GM23338 (cell line): ENCODE data around the gene FAM131B. TPM values are rescaled to one million over a fixed set of nuclear protein-coding genes. Genes with fewer than 3 reads are reported as not detected.

Source experiments
- ATAC-seq: fragments of 200-7000 bp; cut with Tn5 transposase; 3 replicates; pipeline ENCODE4 v1.9.1; 2020
- DNase-seq: peaks from one replicate; pipeline ENCODE4 v3.0.0-alpha.2; 2015; ENCODE audit warnings: low spot score
- H2AFZ ChIP-seq: fragments of 200-600 bp; sonication (generic); 2 replicates; pipeline ENCODE4 v1.8.0; 2016; ENCODE audit warnings: antibody characterized with exemption, mild to moderate bottlenecking, moderate library complexity
- H3F3A ChIP-seq: fragments of 200-600 bp; sonication (generic); replicated peaks from 2 replicates; pipeline ENCODE4 v1.8.0; 2017; ENCODE audit warnings: antibody characterized with exemption, mixed run types, low read depth
- H3K27ac ChIP-seq: fragments of 200-600 bp; sonication (generic); 2 replicates; pipeline ENCODE4 v1.6.1; 2016; ENCODE audit warnings: low read depth
- H3K27me3 ChIP-seq: fragments of 200-600 bp; sonication (generic); 2 replicates; pipeline ENCODE4 v1.8.0; 2016; ENCODE audit warnings: mild to moderate bottlenecking, mixed run types, moderate library complexity; ENCODE audit not compliant: insufficient read depth
- H3K36me3 ChIP-seq: fragments of 200-600 bp; sonication (generic); 2 replicates; pipeline ENCODE4 v1.8.0; 2016; ENCODE audit warnings: mild to moderate bottlenecking; ENCODE audit not compliant: insufficient read depth
- H3K4me1 ChIP-seq: fragments of 200-600 bp; sonication (generic); 2 replicates; pipeline ENCODE4 v1.8.0; 2016; ENCODE audit warnings: mild to moderate bottlenecking, moderate library complexity; ENCODE audit not compliant: insufficient read depth
- H3K4me2 ChIP-seq: fragments of 200-600 bp; sonication (generic); 2 replicates; pipeline ENCODE4 v1.7.1; 2017; ENCODE audit warnings: mixed run types
- H3K4me3 ChIP-seq: fragments of 200-600 bp; sonication (generic); 2 replicates; pipeline ENCODE4 v1.6.1; 2016; ENCODE audit warnings: mixed run types
- H3K79me2 ChIP-seq: fragments of 200-600 bp; sonication (generic); replicated peaks from 2 replicates; pipeline ENCODE4 v1.8.0; 2017; ENCODE audit warnings: mild to moderate bottlenecking; ENCODE audit not compliant: insufficient read depth
- H3K9me2 ChIP-seq: fragments of 200-600 bp; sonication (generic); 2 replicates; pipeline ENCODE4 v1.8.0; 2017; ENCODE audit not compliant: insufficient read depth
- H4K20me1 ChIP-seq: fragments of 200-600 bp; sonication (generic); replicated peaks from 2 replicates; pipeline ENCODE4 v1.8.0; 2017; ENCODE audit warnings: mild to moderate bottlenecking; ENCODE audit not compliant: insufficient read depth
- H3K27ac Mint-ChIP-seq: 2 replicates; pipeline ENCODE4 v1.8.0; 2020; ENCODE audit warnings: inconsistent platforms, mild to moderate bottlenecking, moderate library complexity, mixed read lengths
- H3K27me3 Mint-ChIP-seq: 3 replicates; pipeline ENCODE4 v1.8.0; 2022; ENCODE audit warnings: low read depth, mild to moderate bottlenecking, moderate library complexity, mixed read lengths, inconsistent platforms; ENCODE audit not compliant: insufficient read depth, poor library complexity
- H3K36me3 Mint-ChIP-seq: 3 replicates; pipeline ENCODE4 v1.8.0; 2021; ENCODE audit warnings: low read depth, mild to moderate bottlenecking, inconsistent platforms, moderate library complexity, mixed read lengths
- H3K4me1 Mint-ChIP-seq: 3 replicates; pipeline ENCODE4 v1.8.0; 2020; ENCODE audit warnings: mild to moderate bottlenecking, inconsistent platforms, mixed read lengths
- H3K4me3 Mint-ChIP-seq: 3 replicates; pipeline ENCODE4 v1.8.0; 2021; ENCODE audit warnings: moderate library complexity, mild to moderate bottlenecking, inconsistent platforms, mixed read lengths
- H3K9me3 Mint-ChIP-seq: 3 replicates; pipeline ENCODE4 v1.8.0; 2020; ENCODE audit warnings: moderate library complexity, mild to moderate bottlenecking, inconsistent platforms, mixed read lengths
- CREB1 ChIP-seq: fragments of 250-450 bp; sonication (Bioruptor Pico); IDR thresholded peaks from 2 replicates; pipeline ENCODE4 v1.5.0; 2020; ENCODE audit warnings: low read depth, mild to moderate bottlenecking, moderate library complexity
- EZH2 ChIP-seq: fragments of 200-600 bp; sonication (generic); IDR thresholded peaks from one replicate; pipeline ENCODE4 v1.8.0; 2017; ENCODE audit warnings: antibody characterized with exemption, mild to moderate bottlenecking, low read depth; ENCODE audit not compliant: unreplicated experiment
- EZH2phosphoT487 ChIP-seq: fragments of 200-600 bp; sonication (generic); IDR thresholded peaks from one replicate; pipeline ENCODE4 v1.8.1; 2018; ENCODE audit warnings: antibody characterized with exemption; ENCODE audit not compliant: unreplicated experiment
- JUNB ChIP-seq: IDR thresholded peaks from one replicate; pipeline ENCODE4 v1.6.1; 2016; ENCODE audit warnings: antibody characterized with exemption; ENCODE audit not compliant: unreplicated experiment
- NANOG ChIP-seq: IDR thresholded peaks from 2 replicates; pipeline ENCODE4 v1.6.1; 2016; ENCODE audit warnings: antibody characterized with exemption, borderline replicate concordance
- POLR2AphosphoS5 ChIP-seq: IDR thresholded peaks from 2 replicates; pipeline ENCODE4 v1.6.1; 2016; ENCODE audit warnings: antibody characterized with exemption, low read depth
- STAT1 ChIP-seq: IDR thresholded peaks from one replicate; pipeline ENCODE4 v1.6.1; 2016; ENCODE audit warnings: antibody characterized with exemption; ENCODE audit not compliant: unreplicated experiment
- ZNF114 ChIP-seq: fragments of 250-450 bp; sonication (Bioruptor Pico); IDR thresholded peaks from 2 replicates; pipeline ENCODE4 v1.5.0; 2020; ENCODE audit warnings: mild to moderate bottlenecking, moderate library complexity
- ZNF331 ChIP-seq: fragments of 250-450 bp; sonication (Bioruptor Pico); IDR thresholded peaks from 2 replicates; pipeline ENCODE4 v1.5.0; 2020; ENCODE audit warnings: low read depth, mild to moderate bottlenecking, moderate library complexity
- polyA plus RNA-seq: library from polyadenylated mRNA; unstranded; fragments of >200 nt; fragmentation: Nextera tagmentation; extraction: Ambion mirVana; gene quantifications from 2 replicates; pipeline ENCODE4 v1.2.1, GENCODE V29; 2016
- total RNA-seq: library from RNA; depleted of rRNA; stranded (reverse); fragments of >200 nt; shearing (Covaris generic); gene quantifications from 2 replicates; pipeline ENCODE4 v1.2.3, GENCODE V29; 2014
- TF ChIP-seq, protein P1 (sequence below): IDR thresholded peaks from 2 replicates; pipeline ENCODE4 v1.6.1; 2016; ENCODE audit warnings: antibody characterized with exemption
- TF ChIP-seq, protein P2 (sequence below): IDR thresholded peaks from one replicate; pipeline ENCODE4 v1.6.1; 2018; ENCODE audit warnings: antibody characterized with exemption; ENCODE audit not compliant: unreplicated experiment
- TF ChIP-seq, protein P3 (sequence below), 2 experiments: fragments of 200-600 bp in 1 of 2; sonication (generic) in 1 of 2; conservative IDR thresholded peaks; 2 replicates each; pipeline versions ENCODE4 v1.5.1 to v1.6.1; 2016 to 2017; ENCODE audit warnings: antibody characterized with exemption in 2 of 2, low read depth in 2 of 2, mild to moderate bottlenecking in 2 of 2, moderate library complexity in 1 of 2
- TF ChIP-seq, protein P4 (sequence below): fragments of 250-450 bp; sonication (Bioruptor Pico); IDR thresholded peaks from 2 replicates; pipeline ENCODE4 v1.5.0; 2020; ENCODE audit warnings: mild to moderate bottlenecking, moderate library complexity

FAM131B gene
- total and polyA plus RNA-seq, 2 experiments from 2014 or later, result 4.7 to 30.2 TPM

DNA sequence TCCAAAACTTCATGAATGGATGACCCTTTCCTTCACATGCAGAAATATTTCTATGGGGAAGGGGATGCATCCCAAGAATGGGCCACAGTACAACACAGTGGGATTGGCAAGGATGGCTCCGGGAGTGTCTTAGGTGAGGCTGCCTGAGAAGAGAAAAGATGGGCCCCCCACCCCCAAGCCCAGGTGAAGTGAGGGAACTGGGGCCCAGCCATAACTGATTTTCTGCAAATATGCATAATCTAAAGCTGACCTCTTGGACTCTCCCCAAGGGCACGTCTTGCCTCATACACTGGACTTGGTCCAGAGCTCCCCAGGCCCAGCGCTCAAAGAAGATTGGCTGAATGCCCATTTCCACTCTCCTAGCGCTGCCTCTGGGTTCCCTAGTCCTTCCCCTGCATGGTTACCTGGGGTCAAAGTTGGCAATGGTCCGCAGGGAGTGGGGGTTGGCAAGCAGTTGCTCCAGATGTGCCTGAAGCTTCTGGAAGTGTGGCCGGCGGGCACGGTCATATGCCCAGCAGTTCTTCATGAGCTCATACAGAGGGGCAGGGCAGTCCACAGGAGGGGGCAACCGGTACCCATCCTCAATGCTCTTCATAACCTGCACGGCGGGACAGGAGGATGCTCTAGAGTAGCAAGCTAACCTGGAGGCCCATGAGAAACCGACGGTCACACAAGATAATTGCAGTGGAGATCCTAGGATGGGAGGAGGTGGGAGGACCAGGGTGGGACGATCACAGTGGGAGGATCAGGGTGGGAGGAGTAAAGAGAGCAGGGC is 30.9 kb upstream of the FAM131B start:
- TF ChIP-seq EZH2phosphoT487, result no peak
- no peak for TF ChIP-seq ZNF331 (CRISPR knock-in tag)
- TF ChIP-seq STAT1, result no peak
- TF ChIP-seq POLR2AphosphoS5, result no peak
- no peak for TF ChIP-seq JUNB
- TF ChIP-seq, protein P1, sequence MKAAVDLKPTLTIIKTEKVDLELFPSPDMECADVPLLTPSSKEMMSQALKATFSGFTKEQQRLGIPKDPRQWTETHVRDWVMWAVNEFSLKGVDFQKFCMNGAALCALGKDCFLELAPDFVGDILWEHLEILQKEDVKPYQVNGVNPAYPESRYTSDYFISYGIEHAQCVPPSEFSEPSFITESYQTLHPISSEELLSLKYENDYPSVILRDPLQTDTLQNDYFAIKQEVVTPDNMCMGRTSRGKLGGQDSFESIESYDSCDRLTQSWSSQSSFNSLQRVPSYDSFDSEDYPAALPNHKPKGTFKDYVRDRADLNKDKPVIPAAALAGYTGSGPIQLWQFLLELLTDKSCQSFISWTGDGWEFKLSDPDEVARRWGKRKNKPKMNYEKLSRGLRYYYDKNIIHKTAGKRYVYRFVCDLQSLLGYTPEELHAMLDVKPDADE, result no peak
- TF ChIP-seq, protein P2, sequence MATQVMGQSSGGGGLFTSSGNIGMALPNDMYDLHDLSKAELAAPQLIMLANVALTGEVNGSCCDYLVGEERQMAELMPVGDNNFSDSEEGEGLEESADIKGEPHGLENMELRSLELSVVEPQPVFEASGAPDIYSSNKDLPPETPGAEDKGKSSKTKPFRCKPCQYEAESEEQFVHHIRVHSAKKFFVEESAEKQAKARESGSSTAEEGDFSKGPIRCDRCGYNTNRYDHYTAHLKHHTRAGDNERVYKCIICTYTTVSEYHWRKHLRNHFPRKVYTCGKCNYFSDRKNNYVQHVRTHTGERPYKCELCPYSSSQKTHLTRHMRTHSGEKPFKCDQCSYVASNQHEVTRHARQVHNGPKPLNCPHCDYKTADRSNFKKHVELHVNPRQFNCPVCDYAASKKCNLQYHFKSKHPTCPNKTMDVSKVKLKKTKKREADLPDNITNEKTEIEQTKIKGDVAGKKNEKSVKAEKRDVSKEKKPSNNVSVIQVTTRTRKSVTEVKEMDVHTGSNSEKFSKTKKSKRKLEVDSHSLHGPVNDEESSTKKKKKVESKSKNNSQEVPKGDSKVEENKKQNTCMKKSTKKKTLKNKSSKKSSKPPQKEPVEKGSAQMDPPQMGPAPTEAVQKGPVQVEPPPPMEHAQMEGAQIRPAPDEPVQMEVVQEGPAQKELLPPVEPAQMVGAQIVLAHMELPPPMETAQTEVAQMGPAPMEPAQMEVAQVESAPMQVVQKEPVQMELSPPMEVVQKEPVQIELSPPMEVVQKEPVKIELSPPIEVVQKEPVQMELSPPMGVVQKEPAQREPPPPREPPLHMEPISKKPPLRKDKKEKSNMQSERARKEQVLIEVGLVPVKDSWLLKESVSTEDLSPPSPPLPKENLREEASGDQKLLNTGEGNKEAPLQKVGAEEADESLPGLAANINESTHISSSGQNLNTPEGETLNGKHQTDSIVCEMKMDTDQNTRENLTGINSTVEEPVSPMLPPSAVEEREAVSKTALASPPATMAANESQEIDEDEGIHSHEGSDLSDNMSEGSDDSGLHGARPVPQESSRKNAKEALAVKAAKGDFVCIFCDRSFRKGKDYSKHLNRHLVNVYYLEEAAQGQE, result no peak
- TF ChIP-seq NANOG, result no peak
- no peak for TF ChIP-seq CREB1 (CRISPR knock-in tag)
- no peak for TF ChIP-seq ZNF114 (CRISPR knock-in tag)
- TF ChIP-seq, protein P3, sequence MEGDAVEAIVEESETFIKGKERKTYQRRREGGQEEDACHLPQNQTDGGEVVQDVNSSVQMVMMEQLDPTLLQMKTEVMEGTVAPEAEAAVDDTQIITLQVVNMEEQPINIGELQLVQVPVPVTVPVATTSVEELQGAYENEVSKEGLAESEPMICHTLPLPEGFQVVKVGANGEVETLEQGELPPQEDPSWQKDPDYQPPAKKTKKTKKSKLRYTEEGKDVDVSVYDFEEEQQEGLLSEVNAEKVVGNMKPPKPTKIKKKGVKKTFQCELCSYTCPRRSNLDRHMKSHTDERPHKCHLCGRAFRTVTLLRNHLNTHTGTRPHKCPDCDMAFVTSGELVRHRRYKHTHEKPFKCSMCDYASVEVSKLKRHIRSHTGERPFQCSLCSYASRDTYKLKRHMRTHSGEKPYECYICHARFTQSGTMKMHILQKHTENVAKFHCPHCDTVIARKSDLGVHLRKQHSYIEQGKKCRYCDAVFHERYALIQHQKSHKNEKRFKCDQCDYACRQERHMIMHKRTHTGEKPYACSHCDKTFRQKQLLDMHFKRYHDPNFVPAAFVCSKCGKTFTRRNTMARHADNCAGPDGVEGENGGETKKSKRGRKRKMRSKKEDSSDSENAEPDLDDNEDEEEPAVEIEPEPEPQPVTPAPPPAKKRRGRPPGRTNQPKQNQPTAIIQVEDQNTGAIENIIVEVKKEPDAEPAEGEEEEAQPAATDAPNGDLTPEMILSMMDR (conservative IDR thresholded peaks at IDR 0.05; ENCODE audit: low read depth in 2 of 2), result no peak
- TF ChIP-seq EZH2, result no peak
- TF ChIP-seq, protein P4, sequence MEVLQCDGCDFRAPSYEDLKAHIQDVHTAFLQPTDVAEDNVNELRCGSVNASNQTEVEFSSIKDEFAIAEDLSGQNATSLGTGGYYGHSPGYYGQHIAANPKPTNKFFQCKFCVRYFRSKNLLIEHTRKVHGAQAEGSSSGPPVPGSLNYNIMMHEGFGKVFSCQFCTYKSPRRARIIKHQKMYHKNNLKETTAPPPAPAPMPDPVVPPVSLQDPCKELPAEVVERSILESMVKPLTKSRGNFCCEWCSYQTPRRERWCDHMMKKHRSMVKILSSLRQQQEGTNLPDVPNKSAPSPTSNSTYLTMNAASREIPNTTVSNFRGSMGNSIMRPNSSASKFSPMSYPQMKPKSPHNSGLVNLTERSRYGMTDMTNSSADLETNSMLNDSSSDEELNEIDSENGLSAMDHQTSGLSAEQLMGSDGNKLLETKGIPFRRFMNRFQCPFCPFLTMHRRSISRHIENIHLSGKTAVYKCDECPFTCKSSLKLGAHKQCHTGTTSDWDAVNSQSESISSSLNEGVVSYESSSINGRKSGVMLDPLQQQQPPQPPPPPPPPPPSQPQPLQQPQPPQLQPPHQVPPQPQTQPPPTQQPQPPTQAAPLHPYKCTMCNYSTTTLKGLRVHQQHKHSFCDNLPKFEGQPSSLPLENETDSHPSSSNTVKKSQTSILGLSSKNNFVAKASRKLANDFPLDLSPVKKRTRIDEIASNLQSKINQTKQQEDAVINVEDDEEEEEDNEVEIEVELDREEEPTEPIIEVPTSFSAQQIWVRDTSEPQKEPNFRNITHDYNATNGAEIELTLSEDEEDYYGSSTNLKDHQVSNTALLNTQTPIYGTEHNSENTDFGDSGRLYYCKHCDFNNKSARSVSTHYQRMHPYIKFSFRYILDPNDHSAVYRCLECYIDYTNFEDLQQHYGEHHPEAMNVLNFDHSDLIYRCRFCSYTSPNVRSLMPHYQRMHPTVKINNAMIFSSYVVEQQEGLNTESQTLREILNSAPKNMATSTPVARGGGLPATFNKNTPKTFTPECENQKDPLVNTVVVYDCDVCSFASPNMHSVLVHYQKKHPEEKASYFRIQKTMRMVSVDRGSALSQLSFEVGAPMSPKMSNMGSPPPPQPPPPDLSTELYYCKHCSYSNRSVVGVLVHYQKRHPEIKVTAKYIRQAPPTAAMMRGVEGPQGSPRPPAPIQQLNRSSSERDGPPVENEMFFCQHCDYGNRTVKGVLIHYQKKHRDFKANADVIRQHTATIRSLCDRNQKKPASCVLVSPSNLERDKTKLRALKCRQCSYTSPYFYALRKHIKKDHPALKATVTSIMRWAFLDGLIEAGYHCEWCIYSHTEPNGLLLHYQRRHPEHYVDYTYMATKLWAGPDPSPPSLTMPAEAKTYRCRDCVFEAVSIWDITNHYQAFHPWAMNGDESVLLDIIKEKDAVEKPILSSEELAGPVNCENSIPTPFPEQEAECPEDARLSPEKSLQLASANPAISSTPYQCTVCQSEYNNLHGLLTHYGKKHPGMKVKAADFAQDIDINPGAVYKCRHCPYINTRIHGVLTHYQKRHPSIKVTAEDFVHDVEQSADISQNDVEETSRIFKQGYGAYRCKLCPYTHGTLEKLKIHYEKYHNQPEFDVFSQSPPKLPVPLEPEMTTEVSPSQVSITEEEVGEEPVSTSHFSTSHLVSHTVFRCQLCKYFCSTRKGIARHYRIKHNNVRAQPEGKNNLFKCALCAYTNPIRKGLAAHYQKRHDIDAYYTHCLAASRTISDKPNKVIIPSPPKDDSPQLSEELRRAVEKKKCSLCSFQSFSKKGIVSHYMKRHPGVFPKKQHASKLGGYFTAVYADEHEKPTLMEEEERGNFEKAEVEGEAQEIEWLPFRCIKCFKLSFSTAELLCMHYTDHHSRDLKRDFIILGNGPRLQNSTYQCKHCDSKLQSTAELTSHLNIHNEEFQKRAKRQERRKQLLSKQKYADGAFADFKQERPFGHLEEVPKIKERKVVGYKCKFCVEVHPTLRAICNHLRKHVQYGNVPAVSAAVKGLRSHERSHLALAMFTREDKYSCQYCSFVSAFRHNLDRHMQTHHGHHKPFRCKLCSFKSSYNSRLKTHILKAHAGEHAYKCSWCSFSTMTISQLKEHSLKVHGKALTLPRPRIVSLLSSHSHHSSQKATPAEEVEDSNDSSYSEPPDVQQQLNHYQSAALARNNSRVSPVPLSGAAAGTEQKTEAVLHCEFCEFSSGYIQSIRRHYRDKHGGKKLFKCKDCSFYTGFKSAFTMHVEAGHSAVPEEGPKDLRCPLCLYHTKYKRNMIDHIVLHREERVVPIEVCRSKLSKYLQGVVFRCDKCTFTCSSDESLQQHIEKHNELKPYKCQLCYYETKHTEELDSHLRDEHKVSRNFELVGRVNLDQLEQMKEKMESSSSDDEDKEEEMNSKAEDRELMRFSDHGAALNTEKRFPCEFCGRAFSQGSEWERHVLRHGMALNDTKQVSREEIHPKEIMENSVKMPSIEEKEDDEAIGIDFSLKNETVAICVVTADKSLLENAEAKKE (CRISPR knock-in tag), result no peak
- Mint-ChIP-seq H3K4me1 (no peaks in the 10 kb centered on the region; the same call in 1 of the 3 replicates), H3K27ac (no peak overlapping the region), H3K9me3 (no peaks in the 10 kb centered on the region; the same call in 2 of the 3 replicates), H3K27me3 (peaks cover 27% of the 10 kb centered on the region), H3K36me3 (peaks cover 94% of the 10 kb centered on the region), H3K4me3 (no peak overlapping the region)
- no peaks in the 10 kb centered on the region; the same call in 1 of the 2 replicates for H3K4me1 ChIP-seq
- no peak overlapping the region for H3K4me2 ChIP-seq
- H2AFZ ChIP-seq, result no peak overlapping the region
- no peaks in the 10 kb centered on the region for H3K79me2 ChIP-seq
- H3K27me3 ChIP-seq, result no peaks in the 10 kb centered on the region
- H3K36me3 ChIP-seq, result peaks cover 41% of the 10 kb centered on the region
- H3K4me3 ChIP-seq, result no peak overlapping the region
- peaks cover 12% of the 10 kb centered on the region for H4K20me1 ChIP-seq
- H3F3A ChIP-seq, result peaks cover 54% of the 10 kb centered on the region
- DNase-seq (no peak), ATAC-seq (no peak)
- H3K9me2 ChIP-seq, result no peaks in the 10 kb centered on the region
- no peak overlapping the region for H3K27ac ChIP-seq
